ENCODE data around the gene DGKD.
"Not testable (repeated sequence)": the region's sequence is repeated elsewhere in the genome, so short reads cannot be mapped to it uniquely, and the experiment has no call there.

Gene DGKD

DNA sequence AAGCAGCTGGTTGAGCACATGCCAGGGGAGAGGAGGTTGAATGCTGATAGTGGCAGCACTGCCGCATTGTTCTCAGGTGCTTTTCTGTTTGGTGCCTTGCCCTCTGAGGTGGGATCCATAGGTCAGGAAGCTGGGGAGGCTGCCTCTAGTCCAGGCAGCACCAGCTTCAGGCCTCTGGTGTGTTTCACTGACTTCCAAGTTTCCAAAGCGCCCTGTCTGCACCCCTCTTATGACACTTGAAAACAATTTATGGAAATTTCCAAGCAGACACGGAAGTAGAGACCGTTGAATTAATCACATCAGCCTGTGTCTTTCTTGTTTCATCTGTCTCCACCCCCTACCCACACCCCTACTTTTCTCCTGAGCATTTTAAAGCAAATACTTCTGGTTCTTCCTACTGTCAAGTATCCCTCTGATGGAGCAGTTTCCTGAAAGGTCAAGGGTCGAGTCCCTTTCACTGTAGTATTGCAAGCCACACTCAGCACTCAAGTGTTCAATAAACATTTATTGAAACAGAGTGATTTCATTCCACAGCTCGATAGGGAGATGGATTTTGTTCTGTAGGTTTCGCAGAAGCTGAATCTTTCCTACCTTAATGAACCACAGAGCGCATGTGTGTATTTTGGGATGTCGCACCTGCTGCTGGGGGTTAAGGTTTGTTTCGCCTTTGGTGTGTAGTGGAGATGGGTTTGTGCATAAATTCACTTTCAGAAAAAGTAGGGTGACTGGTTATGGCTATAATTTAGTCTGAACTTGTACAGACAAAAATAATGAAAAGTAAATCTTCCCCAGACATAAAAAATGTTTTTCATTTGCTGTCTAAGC is 21.4 kb downstream of the DGKD start:
- intact Hi-C loops (cut with DNase I), result no loop called here
- DNase-seq, result no peak

- intact Hi-C loops (cut with DNase I), result no loop called here
- DNase-seq, result no peak
Measured at GRCh38 chr2:233379034-233379433, 24.7 kb downstream of the DGKD start.

- DNase-seq, result no peak
- intact Hi-C loops (cut with DNase I), result no loop called here
Measured at GRCh38 chr2:233379441-233379840, 25.1 kb downstream of the DGKD start.

GRCh38 chr2:233380132-233380895 is 26.0 kb downstream of the DGKD start:
- intact Hi-C loops (cut with DNase I), result no loop called here
- no peak for DNase-seq

- intact Hi-C loops (cut with DNase I), result no loop called here
- DNase-seq, result no peak
Measured at GRCh38 chr2:233380995-233381637, 26.8 kb downstream of the DGKD start.

DNA sequence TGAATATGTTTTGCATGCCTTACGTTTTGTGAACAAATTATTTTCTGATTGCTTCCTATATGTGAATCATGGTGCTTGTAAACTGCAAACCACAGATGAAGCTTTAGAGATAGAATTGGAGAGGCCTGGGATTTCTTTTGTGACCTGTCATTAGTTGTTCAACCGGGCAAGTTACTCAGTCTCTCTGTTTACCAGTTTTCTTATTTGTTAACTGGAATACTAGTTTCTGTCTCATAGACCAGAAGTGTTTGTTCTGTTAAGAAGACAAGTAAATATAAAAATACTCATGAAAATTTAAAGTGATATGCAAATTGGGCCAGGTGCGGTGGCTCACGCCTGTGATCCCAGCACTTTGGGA is 27.3 kb downstream of the DGKD start:
- no peak for DNase-seq
- intact Hi-C loops (cut with DNase I), result no loop called here

GRCh38 chr2:233384015-233384414 is 29.7 kb downstream of the DGKD start:
- intact Hi-C loops (cut with DNase I), result no loop called here
- DNase-seq, result no peak

GRCh38 chr2:233384811-233385488 is 30.7 kb downstream of the DGKD start:
- peak in 5 of 42 donors; percentile 19 to 56 (median 39) for DNase-seq
- intact Hi-C loops (cut with DNase I), result loop anchor here (5.0 kb wide), 1 partner anchor 33 kb away; the partner anchor contains the start of gene DGKD

- intact Hi-C loops (cut with DNase I), result loop anchor here (5.0 kb wide), 1 partner anchor 33 kb away; the partner anchor contains the start of gene DGKD
- DNase-seq, result peak in 1 of 42 donors; percentile 33
Measured at GRCh38 chr2:233385489-233386044, 31.3 kb downstream of the DGKD start.

GRCh38 chr2:233386382-233387041 is 32.2 kb downstream of the DGKD start:
- peak in 5 of 42 donors; percentile 22 to 62 (median 39) for DNase-seq
- intact Hi-C loops (cut with DNase I), result loop anchor here (5.0 kb wide), 1 partner anchor 34 kb away; the partner anchor contains the start of gene DGKD

DNA sequence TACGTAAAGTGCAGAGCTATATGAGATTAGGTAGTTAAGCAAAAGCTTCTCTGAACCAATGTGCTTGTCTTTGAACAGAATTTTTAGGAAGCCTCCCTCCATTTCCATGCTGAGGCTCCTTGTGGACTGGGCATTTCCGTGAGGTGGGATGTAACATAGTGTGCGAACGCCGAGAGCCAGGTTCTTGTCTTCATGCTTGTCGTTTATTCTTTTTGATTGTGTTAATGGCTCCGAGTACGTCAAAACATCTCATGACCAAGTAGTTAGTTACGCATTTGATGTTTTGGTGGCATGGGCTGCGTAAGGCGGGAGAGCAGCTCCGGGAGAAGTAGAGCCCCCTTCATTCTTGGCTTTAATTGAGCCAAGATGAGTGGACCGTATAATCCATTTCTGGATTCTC is 32.9 kb downstream of the DGKD start:
- no peak for DNase-seq
- intact Hi-C loops (cut with DNase I), result loop anchor here (5.0 kb wide), 1 partner anchor 35 kb away; the partner anchor contains the start of gene DGKD

DNA sequence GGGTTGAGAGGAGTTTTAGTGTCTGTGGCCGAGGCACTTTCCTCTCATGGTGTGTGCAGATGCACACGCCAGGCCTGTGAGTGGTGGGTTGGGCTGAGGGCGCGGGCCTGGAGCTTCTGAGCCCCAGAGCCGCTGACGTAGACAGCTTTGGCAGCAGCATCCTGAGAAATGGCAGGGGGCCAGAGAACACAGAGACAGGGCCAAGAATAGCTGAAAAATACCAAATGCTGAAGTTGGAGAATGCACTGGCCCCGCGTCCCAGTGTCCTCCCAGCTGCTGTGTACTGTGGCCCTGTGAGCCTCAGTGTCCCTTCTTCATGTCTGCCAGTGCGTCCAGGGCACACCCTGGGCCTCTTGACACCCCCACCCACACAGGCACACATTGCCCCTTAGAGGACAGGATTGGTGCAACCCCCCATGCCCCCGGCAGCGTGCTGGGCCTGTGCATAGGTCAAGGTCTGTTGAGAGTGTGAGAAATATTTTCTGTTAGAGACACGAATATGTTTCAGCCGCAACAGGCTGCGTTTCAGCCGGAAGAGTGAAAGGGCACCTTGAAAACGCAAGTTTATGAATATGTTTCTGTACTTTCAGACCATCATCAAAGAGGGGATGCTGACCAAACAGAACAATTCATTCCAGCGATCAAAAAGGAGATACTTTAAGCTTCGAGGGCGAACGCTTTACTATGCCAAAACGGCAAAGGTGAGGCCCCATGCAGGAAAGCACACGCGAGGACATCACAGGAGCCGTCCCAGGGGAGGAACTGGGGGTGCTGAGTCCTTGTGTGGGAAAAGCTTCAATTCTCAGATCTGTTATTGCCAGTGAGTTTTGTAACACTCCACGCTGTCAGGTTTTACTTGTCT is 33.6 kb downstream of the DGKD start:
- DNase-seq, result peak; percentile 66 to 95 (median 86)
- intact Hi-C loops (cut with DNase I), result loop anchor here (5.0 kb wide), 1 partner anchor 36 kb away; the partner anchor contains the start of gene DGKD

DNA sequence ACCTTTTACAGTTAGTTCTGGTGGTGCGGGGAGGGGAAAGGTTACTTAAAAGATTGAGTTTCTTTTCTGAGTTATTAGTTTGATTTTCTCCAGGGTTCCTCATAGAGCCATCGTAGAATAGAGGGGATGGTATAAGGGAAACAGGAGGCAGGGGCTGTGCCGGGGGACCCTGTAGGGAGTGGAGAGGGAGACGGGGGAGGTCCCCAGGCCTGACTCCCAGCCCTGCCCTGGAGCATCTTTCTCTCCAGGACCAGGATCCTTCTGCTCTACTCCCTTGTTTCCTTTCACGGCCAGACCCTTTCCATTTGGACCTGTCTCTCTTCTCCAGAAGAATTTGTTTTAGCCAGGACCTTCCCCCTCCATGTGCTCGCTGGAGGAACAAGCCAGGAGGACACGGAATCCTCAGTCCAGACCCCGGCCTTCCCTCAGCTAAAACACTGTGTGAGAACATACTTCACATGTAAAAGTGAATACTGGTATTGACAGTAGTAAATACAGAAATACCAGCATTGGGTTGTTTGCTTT is 35.4 kb downstream of the DGKD start:
- peak in 2 of 42 donors; percentile 30 for DNase-seq
- intact Hi-C loops (cut with DNase I), result loop anchor here (5.0 kb wide), 1 partner anchor 37 kb away; the partner anchor contains the start of gene DGKD

DNA sequence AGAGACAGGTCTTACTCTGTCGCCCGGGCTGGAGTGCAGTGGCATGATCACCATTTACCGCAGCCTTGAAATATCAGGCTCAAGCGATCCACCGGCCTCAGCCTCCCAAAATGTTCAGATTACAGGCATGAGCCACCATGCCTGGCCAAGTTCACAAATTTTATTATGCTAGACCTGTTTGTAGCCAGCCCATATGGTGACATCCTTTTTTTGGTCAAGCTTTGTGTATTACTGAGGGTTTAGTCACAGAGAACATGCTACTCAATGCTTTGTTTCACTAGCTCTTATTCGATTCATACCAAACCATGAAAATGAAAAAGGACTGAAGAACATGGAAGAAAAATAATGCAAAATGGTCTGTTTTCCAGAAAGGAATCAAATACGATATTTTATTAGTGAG is 41.4 kb downstream of the DGKD start:
- no peak for DNase-seq
- intact Hi-C loops (cut with DNase I), result no loop called here

GRCh38 chr2:233396726-233397665 is 42.7 kb downstream of the DGKD start:
- intact Hi-C loops (cut with DNase I); DNase-seq: not testable (repeated sequence)

Measured in head of caudate nucleus (tissue), 42 donors.